VCaP (cell line): ENCODE measurements around the gene NDRG4.
A peak's percentile ranks its signal among the peaks of the same experiment; 100 is the strongest.

Source experiments
- H3K27ac ChIP-seq: fragments of 450-650 bp; 2 replicates; pipeline ENCODE4 v1.5.1; 2017
- TF ChIP-seq, protein P1 (sequence below): fragments of 450-650 bp; conservative IDR thresholded peaks from 2 replicates; pipeline ENCODE4 v1.5.1; 2017; ENCODE audit warnings: mild to moderate bottlenecking, moderate library complexity

Gene NDRG4

DNA sequence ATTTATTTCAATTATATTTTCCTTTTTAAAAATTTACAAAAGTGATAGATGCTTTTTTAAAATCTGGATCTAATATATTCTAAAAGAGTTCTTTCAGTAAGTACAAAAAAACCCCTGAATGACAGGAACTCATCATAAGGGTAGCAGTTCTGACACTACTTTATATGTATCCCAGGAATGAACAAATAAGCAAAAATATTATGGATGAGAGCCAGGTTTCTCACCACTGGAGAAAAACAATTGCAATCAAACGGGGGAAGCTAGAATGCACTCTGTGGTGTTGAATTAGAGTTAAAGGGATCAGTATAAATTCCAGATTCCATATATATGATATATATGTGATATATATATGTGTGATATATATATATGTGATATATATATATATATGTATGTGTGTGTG lies 23.2 kb upstream of the NDRG4 start:
- TF ChIP-seq, protein P1, sequence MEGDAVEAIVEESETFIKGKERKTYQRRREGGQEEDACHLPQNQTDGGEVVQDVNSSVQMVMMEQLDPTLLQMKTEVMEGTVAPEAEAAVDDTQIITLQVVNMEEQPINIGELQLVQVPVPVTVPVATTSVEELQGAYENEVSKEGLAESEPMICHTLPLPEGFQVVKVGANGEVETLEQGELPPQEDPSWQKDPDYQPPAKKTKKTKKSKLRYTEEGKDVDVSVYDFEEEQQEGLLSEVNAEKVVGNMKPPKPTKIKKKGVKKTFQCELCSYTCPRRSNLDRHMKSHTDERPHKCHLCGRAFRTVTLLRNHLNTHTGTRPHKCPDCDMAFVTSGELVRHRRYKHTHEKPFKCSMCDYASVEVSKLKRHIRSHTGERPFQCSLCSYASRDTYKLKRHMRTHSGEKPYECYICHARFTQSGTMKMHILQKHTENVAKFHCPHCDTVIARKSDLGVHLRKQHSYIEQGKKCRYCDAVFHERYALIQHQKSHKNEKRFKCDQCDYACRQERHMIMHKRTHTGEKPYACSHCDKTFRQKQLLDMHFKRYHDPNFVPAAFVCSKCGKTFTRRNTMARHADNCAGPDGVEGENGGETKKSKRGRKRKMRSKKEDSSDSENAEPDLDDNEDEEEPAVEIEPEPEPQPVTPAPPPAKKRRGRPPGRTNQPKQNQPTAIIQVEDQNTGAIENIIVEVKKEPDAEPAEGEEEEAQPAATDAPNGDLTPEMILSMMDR: no peak
- no peak overlapping the region for H3K27ac ChIP-seq

DNA sequence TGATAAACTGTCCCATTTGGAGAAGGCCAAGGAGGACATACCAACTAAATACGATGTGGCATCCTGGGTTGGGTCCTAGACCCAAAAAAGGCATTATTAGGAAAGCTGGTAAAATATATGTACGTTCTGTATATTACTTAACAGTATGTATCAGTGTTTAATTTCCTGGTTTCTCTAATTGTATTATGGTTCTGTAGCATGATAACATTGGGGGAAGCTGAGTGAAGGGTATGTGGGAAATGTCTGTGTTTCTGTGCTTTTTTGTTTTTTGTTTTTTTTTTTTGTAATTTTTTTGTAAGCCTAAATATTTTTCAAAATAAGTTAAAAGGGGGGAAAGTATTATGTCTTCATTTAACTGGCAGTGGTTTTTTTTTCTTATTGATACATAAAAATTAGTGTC lies 21.5 kb upstream of the NDRG4 start:
- no peak overlapping the region for H3K27ac ChIP-seq
- TF ChIP-seq, protein P1: no peak

DNA sequence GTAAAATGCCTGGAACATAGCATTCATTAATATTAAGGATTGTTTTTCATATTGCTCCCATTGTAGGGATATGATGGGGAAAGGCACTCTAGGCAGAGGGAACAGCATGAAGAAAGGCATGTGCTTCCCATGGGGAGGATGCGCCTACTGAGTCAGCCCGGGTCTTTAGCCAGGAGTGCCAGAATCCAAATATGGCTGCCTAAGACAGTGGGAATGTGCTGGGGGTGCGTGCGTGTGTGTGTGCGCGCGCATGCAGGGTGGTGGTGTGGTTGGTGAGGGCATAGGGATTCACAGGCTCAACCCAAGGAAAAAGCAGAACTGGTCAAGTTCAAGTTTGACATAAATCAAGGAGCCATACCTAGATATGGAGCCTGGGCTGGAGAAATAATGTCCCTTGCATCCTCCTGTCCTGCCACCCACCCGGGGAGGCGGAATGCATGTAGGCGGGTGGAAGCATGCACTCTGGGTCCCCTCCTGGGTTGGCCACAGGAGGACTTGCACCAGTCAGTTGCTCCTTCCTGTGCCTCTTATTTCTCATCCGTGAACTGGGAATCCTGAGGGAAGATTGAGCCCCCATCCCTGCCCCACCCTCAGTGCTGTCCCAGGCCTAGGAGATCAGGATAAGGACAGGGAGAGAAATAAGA lies 18.6 kb upstream of the NDRG4 start:
- TF ChIP-seq, protein P1: no peak
- H3K27ac ChIP-seq: no peak overlapping the region

DNA sequence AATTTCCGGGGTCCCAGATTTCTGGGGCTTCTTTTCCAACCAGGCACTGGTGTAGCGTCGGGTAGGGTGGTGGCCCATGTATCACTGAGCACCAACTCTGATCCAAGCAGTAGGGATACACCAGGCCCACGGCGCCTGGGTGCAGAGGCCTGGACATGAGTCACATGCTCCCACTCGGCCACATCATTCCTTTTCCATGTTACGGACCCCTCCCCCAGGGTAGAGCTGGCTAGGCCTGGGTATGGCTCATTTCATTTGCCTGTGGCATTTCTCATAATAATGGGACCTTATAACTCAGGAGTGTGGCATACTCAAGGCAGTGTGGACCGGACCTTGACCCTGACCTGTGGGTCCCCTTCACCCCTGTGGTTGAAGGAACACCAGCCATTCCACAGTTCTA lies 18.0 kb upstream of the NDRG4 start:
- TF ChIP-seq, protein P1: no peak

DNA sequence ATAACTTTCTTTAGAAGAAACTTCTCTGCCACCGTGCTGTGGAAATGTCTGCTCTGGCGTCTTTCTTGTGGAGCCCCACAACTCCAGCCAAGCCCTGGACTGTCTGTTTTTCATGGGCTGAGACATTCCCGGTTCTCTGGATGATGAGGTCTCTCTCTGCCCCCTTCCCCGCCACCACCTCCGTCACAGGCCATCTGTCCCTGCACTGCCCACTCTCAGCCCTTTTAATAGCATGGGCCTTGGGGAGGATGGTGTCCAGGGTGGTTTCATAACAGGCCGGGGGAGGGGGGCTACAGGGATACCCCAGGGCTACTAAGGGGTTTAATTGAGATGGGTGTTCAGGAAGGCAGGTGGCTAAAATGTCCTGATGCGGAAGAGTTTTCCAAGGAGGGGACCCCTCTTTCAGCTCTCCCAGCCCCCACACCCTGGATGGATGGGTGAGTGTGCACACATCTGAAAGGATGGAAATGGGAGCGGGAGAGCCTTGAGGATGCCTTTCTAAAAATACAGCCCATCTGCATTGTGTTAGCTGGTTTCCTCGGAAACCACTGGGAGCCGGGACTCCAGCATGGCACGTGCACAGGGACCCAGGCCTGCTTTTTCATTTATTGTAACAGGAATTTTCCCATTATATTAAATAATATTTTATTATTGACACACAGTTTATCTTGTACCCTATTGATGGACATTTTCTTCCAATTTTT lies 14.6 kb upstream of the NDRG4 start:
- TF ChIP-seq, protein P1: no peak
- no peak overlapping the region for H3K27ac ChIP-seq

More for the DNA sequence above, 18.0 kb upstream of the NDRG4 start:
- H3K27ac ChIP-seq: no peak overlapping the region

DNA sequence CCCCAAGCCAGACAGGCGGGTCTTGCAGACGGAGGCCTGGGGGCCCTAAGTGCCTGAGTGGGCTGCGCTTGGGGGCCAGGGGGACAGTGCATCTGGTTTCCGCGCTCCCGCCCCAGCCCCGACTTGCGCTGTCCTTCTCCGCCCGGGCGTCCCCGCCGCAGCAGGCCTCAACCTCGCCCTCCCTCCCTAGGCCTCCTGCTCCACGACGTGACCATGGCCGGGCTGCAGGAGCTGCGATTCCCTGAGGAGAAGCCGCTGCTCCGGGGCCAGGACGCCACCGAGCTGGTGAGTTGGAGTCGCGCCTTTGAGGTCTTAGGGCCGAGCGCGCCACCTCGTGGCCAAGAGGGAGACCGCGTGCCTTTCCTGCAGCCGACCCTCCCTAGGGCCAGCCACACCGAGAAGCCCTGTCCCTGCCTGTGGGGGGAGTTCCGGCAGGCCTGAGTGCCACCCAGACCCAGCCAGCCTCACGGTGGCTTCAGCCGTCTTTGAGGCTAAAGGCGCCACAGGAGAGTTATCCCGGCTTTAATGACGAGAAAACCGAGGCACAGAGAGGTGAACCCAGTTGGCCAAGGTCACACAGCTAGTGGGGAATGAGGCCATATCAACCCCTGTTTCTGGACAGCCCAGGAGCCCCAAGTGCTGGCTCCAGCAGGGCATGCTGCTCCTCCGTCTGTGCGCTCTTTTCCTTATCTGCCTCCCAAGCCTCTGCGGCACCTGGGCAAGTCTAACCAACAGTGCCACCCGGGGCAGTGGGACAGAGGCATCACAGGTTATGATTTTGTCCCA lies 12.2 kb upstream of the NDRG4 start:
- TF ChIP-seq, protein P1: peak; percentile 83
- no peak overlapping the region for H3K27ac ChIP-seq

DNA sequence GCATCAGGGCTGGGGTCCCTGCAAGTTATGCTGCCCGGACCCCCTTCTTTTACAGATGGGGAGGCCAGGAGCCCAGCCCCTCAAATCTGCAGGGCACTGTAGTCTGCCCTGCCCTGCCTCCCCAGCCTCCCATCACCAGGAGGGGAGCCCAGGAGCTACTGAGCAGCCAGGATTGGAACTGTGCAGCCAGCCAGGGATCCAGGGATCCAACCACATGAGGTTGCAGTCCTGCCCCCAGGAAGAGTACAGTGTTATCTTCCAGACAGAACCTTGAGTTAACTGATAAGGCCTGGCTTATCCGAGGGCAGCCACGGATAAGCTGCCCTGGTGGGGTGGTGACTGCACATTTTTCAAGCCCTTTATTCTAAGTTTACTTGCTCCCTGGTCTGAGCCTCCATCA lies 11.4 kb upstream of the NDRG4 start:
- TF ChIP-seq, protein P1: no peak
- no peak overlapping the region for H3K27ac ChIP-seq
